ENCODE results near the gene MVK. TPM values are rescaled to one million over a fixed set of nuclear protein-coding genes. Genes with fewer than 3 reads are reported as not detected.

The MVK gene
- total RNA-seq (ENCODE audit: low replicate concordance) = 4.9 and 16.6 TPM in 2 replicates

GRCh38 chr12:109573029-109573913 is at the start of gene MVK, which contains the start of gene MMAB:
Gene MVK, plus strand, starts transcription at chr12:109573794. Its CDS starts 1,029 bp downstream, at chr12:109574823.
Gene MMAB, minus strand, starts transcription at chr12:109573504. Its CDS starts 24 bp downstream, at chr12:109573480.

Other genes starting within 250 kb of the MVK start
- gene MYO1H, start 225.9 kb upstream of the MVK start, total RNA-seq (ENCODE audit: low replicate concordance) = not detected in 2 replicates
- gene KCTD10, start 96.5 kb upstream of the MVK start, total RNA-seq (ENCODE audit: low replicate concordance) = 87.8 and 137 TPM in 2 replicates
- 22.1 and 27.6 TPM in 2 replicates for gene UBE3B, start 96.2 kb upstream of the MVK start, total RNA-seq (ENCODE audit: low replicate concordance)
- 13.7 and 49.2 TPM in 2 replicates for gene MMAB, start 290 bp upstream of the MVK start, total RNA-seq (ENCODE audit: low replicate concordance)
- gene FAM222A, start 140.0 kb downstream of the MVK start, total RNA-seq (ENCODE audit: low replicate concordance) = 0.08 TPM in 1 of 2 replicates, not detected in the other